Activated T-helper 2 cell treated with anti-CD3 and anti-CD28 coated beads, Interferon-gamma antibody, Interleukin-2, Interleukin-4, amounts not matched to agents 10 μg/mL and 5 μg/mL and 100 μg/mL, durations not matched to agents 14 hours and 24 hours and 36 hours (primary cell): ENCODE measurements around the gene COL28A1. TPM values are rescaled to one million over a fixed set of nuclear protein-coding genes. Genes with fewer than 3 reads are reported as not detected.
"Not testable (repeated sequence)": the region's sequence is repeated elsewhere in the genome, so short reads cannot be mapped to it uniquely, and the experiment has no call there.

Experiments
- DNase-seq: peaks from one replicate; pipeline ENCODE4 v3.0.0; 2021; ENCODE audit warnings: low spot score
- H3K27ac Mint-ChIP-seq: one replicate; pipeline ENCODE4 v1.8.0; 2021; ENCODE audit warnings: mixed read lengths
- H3K27me3 Mint-ChIP-seq: one replicate; pipeline ENCODE4 v1.8.0; 2021; ENCODE audit warnings: low read depth, mixed read lengths
- H3K36me3 Mint-ChIP-seq: one replicate; pipeline ENCODE4 v1.8.0; 2021; ENCODE audit warnings: low read depth, mixed read lengths
- H3K4me1 Mint-ChIP-seq: one replicate; pipeline ENCODE4 v1.8.0; 2021; ENCODE audit warnings: low read depth, mixed read lengths
- H3K4me3 Mint-ChIP-seq: one replicate; pipeline ENCODE4 v1.8.0; 2021; ENCODE audit warnings: low read depth, mild to moderate bottlenecking, moderate library complexity, mixed read lengths
- H3K9me3 Mint-ChIP-seq: one replicate; pipeline ENCODE4 v1.8.0; 2021; ENCODE audit warnings: mixed read lengths
- intact Hi-C: fragments of 100-400 bp; cut with micrococcal nuclease; formaldehyde crosslinking; loops from one replicate; pipeline ENCODE4 v1.15.1; 2023
- total RNA-seq: library from RNA; stranded (reverse); gene quantifications from 2 replicates; pipeline ENCODE4 v1.2.3, GENCODE V29; 2022

Gene COL28A1
- total RNA-seq, 1 donor from 2014 or later, result 0.07 TPM

GRCh38 chr7:7477641-7478040 is 58.0 kb downstream of the COL28A1 start:
- H3K9me3 Mint-ChIP-seq, DNase-seq, H3K4me3 Mint-ChIP-seq, H3K27ac Mint-ChIP-seq, H3K4me1 Mint-ChIP-seq, H3K27me3 Mint-ChIP-seq, H3K36me3 Mint-ChIP-seq, intact Hi-C loops: not testable (repeated sequence)

GRCh38 chr7:7476381-7476780 is 59.3 kb downstream of the COL28A1 start:
- intact Hi-C loops, result no loop called here
- H3K36me3 Mint-ChIP-seq, result no peaks in the 10 kb centered on the region
- peaks cover 4% of the 10 kb centered on the region for H3K27me3 Mint-ChIP-seq
- H3K27ac Mint-ChIP-seq, result no peak overlapping the region
- no peak for DNase-seq
- no peaks in the 10 kb centered on the region for H3K4me1 Mint-ChIP-seq
- H3K9me3 Mint-ChIP-seq, result no peaks in the 10 kb centered on the region
- H3K4me3 Mint-ChIP-seq, result no peak overlapping the region

- Mint-ChIP-seq H3K27me3 (peaks cover 4% of the 10 kb centered on the region), H3K4me1 (no peaks in the 10 kb centered on the region), H3K27ac (no peak overlapping the region), H3K36me3 (no peaks in the 10 kb centered on the region), H3K9me3 (no peaks in the 10 kb centered on the region), H3K4me3 (no peak overlapping the region)
- intact Hi-C loops, result no loop called here
- DNase-seq, result no peak
Measured at GRCh38 chr7:7475601-7476000, 60.1 kb downstream of the COL28A1 start.

GRCh38 chr7:7474436-7474835 is 61.2 kb downstream of the COL28A1 start:
- Mint-ChIP-seq H3K36me3 (no peaks in the 10 kb centered on the region), H3K9me3 (no peaks in the 10 kb centered on the region), H3K4me1 (no peaks in the 10 kb centered on the region), H3K27ac (no peak overlapping the region), H3K27me3 (no peaks in the 10 kb centered on the region), H3K4me3 (no peak overlapping the region)
- intact Hi-C loops, result no loop called here
- no peak for DNase-seq

GRCh38 chr7:7464991-7465765 is 70.5 kb downstream of the COL28A1 start:
- H3K4me3 Mint-ChIP-seq, H3K27me3 Mint-ChIP-seq, H3K27ac Mint-ChIP-seq, intact Hi-C loops, H3K36me3 Mint-ChIP-seq, H3K4me1 Mint-ChIP-seq, DNase-seq, H3K9me3 Mint-ChIP-seq: not testable (repeated sequence)

- H3K27me3 Mint-ChIP-seq, result peaks cover 5% of the 10 kb centered on the region
- H3K36me3 Mint-ChIP-seq, result no peaks in the 10 kb centered on the region
- no peak overlapping the region for H3K4me3 Mint-ChIP-seq
Measured at GRCh38 chr7:7454000-7454399, 81.7 kb downstream of the COL28A1 start.

GRCh38 chr7:7452652-7453051 is 83.0 kb downstream of the COL28A1 start:
- H3K4me3 Mint-ChIP-seq, result no peak overlapping the region
- H3K36me3 Mint-ChIP-seq, result no peaks in the 10 kb centered on the region
- intact Hi-C loops, result no loop called here

More at GRCh38 chr7:7454000-7454399, 81.7 kb downstream of the COL28A1 start:
- Mint-ChIP-seq H3K4me1 (no peaks in the 10 kb centered on the region), H3K27ac (no peak overlapping the region), H3K9me3 (peaks cover 6% of the 10 kb centered on the region)
- DNase-seq, result no peak
- intact Hi-C loops, result no loop called here

GRCh38 chr7:7452119-7452518 is 83.6 kb downstream of the COL28A1 start:
- H3K4me3 Mint-ChIP-seq, result no peak overlapping the region
- no peak for DNase-seq
- H3K4me1 Mint-ChIP-seq, result no peaks in the 10 kb centered on the region
- H3K9me3 Mint-ChIP-seq, result peaks cover 21% of the 10 kb centered on the region
- intact Hi-C loops, result no loop called here
- H3K27me3 Mint-ChIP-seq, result peaks cover 5% of the 10 kb centered on the region
- H3K27ac Mint-ChIP-seq, result no peak overlapping the region
- no peaks in the 10 kb centered on the region for H3K36me3 Mint-ChIP-seq

More at GRCh38 chr7:7452652-7453051, 83.0 kb downstream of the COL28A1 start:
- H3K27me3 Mint-ChIP-seq, result peaks cover 5% of the 10 kb centered on the region
- DNase-seq, result no peak
- no peaks in the 10 kb centered on the region for H3K4me1 Mint-ChIP-seq
- no peak overlapping the region for H3K27ac Mint-ChIP-seq
- peaks cover 17% of the 10 kb centered on the region for H3K9me3 Mint-ChIP-seq

- no peaks in the 10 kb centered on the region for H3K4me1 Mint-ChIP-seq
- intact Hi-C loops, result no loop called here
- no peak for DNase-seq
- no peaks in the 10 kb centered on the region for H3K27me3 Mint-ChIP-seq
- no peak overlapping the region for H3K27ac Mint-ChIP-seq
- peaks cover 26% of the 10 kb centered on the region for H3K9me3 Mint-ChIP-seq
- H3K36me3 Mint-ChIP-seq, result no peaks in the 10 kb centered on the region
- no peak overlapping the region for H3K4me3 Mint-ChIP-seq
Measured at GRCh38 chr7:7449055-7449454, 86.6 kb downstream of the COL28A1 start.

- Mint-ChIP-seq H3K27ac (no peak overlapping the region), H3K4me1 (no peaks in the 10 kb centered on the region), H3K9me3 (peaks cover 26% of the 10 kb centered on the region), H3K4me3 (no peak overlapping the region), H3K36me3 (no peaks in the 10 kb centered on the region), H3K27me3 (peaks cover 2% of the 10 kb centered on the region)
- no peak for DNase-seq
- intact Hi-C loops, result no loop called here
Measured at GRCh38 chr7:7446616-7447015, 89.1 kb downstream of the COL28A1 start.

- Mint-ChIP-seq H3K27me3 (peaks cover 2% of the 10 kb centered on the region), H3K27ac (no peak overlapping the region), H3K4me1 (no peaks in the 10 kb centered on the region), H3K9me3 (peaks cover 19% of the 10 kb centered on the region), H3K36me3 (no peaks in the 10 kb centered on the region), H3K4me3 (no peak overlapping the region)
- intact Hi-C loops, result no loop called here
- DNase-seq, result no peak
Measured at GRCh38 chr7:7443806-7444350, 91.8 kb downstream of the COL28A1 start.

GRCh38 chr7:7439564-7439963 is 96.1 kb downstream of the COL28A1 start:
- Mint-ChIP-seq H3K9me3 (no peaks in the 10 kb centered on the region), H3K4me3 (no peak overlapping the region), H3K4me1 (no peaks in the 10 kb centered on the region), H3K27ac (no peak overlapping the region), H3K36me3 (no peaks in the 10 kb centered on the region), H3K27me3 (peaks cover 2% of the 10 kb centered on the region)
- no peak for DNase-seq
- intact Hi-C loops, result no loop called here

GRCh38 chr7:7438851-7439250 is 96.8 kb downstream of the COL28A1 start:
- Mint-ChIP-seq H3K27me3 (peaks cover 5% of the 10 kb centered on the region), H3K36me3 (no peaks in the 10 kb centered on the region), H3K4me1 (no peaks in the 10 kb centered on the region), H3K9me3 (no peaks in the 10 kb centered on the region), H3K27ac (no peak overlapping the region), H3K4me3 (no peak overlapping the region)
- intact Hi-C loops, result no loop called here
- DNase-seq, result no peak
